ENCODE results near the gene DUS2.

DUS2 gene

DNA sequence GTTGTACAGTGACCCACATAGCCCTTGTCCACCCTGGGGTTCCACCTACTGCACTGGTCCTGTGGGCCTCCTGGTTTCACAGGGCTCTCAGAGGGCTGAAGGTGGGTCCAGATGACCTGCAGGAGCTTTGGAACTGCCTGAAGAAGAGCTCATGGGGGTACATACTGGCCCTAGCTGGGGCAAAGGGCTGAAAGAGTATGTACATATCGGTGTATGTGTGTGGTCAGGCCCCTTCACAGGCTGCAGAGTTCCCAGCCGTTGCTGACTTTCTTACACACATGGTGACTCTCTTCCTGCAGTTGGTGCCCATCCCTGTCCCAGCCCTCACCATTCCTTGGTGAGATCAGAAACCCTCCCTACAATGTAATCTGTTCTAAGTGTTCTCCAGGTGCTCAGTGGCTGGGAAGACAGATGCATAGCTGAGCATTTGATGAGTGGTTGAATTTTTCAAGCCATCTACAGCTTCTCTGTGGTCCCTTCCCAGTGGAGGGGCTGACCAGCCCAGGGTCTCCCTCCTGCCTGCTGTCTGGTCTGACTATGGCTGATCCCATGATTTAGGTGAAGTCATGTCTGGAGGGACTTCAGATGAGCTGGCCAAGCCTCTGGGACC, 59.6 kb downstream of the DUS2 start:
- DNase-seq (no peak), ATAC-seq (ENCODE audit: insufficient read depth, low read depth) (no peak)
- Histone ChIP-seq H4K20me1 (ENCODE audit: insufficient read depth, low read length) (peaks cover 14% of the 10 kb centered on the region; the same call in 1 of the 2 replicates), H3K4me1 (ENCODE audit: insufficient read depth, low read length) (peaks cover 48% of the 10 kb centered on the region), H3K4me2 (ENCODE audit: insufficient read depth, low read length) (no peak overlapping the region), H3K27ac (ENCODE audit: low read length) (peak overlapping the region; percentile 100; the same call in 1 of the 2 replicates), H2AFZ (ENCODE audit: low read depth, low read length) (no peak overlapping the region), H3K9me3 (ENCODE audit: insufficient read depth, low read length, severe bottlenecking) (no peaks in the 10 kb centered on the region), H3K27me3 (ENCODE audit: insufficient read depth, low read length, poor library complexity) (no peaks in the 10 kb centered on the region), H3K36me3 (ENCODE audit: insufficient read depth, low read length) (peaks cover 16% of the 10 kb centered on the region), H3K9ac (ENCODE audit: low read depth, low read length) (0 out of 2 replicates have a peak overlapping the region, but pooled peaks have one; percentile 8), H3K79me2 (ENCODE audit: insufficient read depth, low read length) (peaks cover 25% of the 10 kb centered on the region), H3K4me3 (ENCODE audit: low read depth in 1 of 2, low read length in 2 of 2) (no peak overlapping the region)
- no peak for TF ChIP-seq EZH2 (IDR thresholded peaks at IDR 0.05; ENCODE audit: borderline replicate concordance, low read depth, low read length, severe bottlenecking)
- TF ChIP-seq, protein P1, sequence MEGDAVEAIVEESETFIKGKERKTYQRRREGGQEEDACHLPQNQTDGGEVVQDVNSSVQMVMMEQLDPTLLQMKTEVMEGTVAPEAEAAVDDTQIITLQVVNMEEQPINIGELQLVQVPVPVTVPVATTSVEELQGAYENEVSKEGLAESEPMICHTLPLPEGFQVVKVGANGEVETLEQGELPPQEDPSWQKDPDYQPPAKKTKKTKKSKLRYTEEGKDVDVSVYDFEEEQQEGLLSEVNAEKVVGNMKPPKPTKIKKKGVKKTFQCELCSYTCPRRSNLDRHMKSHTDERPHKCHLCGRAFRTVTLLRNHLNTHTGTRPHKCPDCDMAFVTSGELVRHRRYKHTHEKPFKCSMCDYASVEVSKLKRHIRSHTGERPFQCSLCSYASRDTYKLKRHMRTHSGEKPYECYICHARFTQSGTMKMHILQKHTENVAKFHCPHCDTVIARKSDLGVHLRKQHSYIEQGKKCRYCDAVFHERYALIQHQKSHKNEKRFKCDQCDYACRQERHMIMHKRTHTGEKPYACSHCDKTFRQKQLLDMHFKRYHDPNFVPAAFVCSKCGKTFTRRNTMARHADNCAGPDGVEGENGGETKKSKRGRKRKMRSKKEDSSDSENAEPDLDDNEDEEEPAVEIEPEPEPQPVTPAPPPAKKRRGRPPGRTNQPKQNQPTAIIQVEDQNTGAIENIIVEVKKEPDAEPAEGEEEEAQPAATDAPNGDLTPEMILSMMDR (IDR thresholded peaks at IDR 0.05; ENCODE audit: borderline replicate concordance, extremely low read depth, low read length, poor library complexity, severe bottlenecking) = no peak

DNA sequence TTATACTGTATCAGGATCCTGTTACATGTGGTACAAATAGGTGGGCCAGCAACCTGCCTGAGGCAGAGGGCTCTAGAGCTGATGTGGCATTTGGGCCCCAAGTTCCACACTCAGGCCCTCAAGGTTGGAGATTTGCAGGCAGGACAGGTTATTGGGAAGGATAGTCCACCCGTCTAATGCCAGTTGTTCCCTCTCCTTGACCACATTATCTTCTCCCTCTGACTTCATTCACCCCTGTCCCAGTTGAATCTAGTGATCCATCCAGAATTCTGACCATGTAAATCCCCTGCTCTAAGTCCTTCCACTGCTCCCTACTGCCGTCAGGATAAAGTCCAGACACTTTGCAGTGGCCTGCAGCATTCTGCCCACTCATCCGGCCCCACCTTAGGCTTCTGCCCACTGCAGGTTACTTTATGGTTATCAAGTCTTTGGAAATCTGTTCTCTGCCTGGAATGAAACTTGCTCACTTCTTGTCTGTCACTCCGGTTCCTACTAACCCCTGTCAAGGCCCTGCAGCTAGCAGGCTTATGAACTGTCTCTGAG, 60.2 kb downstream of the DUS2 start:
- no peaks in the 10 kb centered on the region for H3K9me3 ChIP-seq (ENCODE audit: insufficient read depth, low read length, severe bottlenecking)
- ATAC-seq (ENCODE audit: insufficient read depth, low read depth) (no peak), DNase-seq (no peak)
- 0 out of 2 replicates have a peak overlapping the region, but pooled peaks have one; percentile 12 for H2AFZ ChIP-seq (ENCODE audit: low read depth, low read length)
- H3K4me1 ChIP-seq (ENCODE audit: insufficient read depth, low read length) = peaks cover 52% of the 10 kb centered on the region
- H4K20me1 ChIP-seq (ENCODE audit: insufficient read depth, low read length) = peaks cover 16% of the 10 kb centered on the region; the same call in 1 of the 2 replicates
- peak overlapping the region; percentile 97 for H3K9ac ChIP-seq (ENCODE audit: low read depth, low read length)
- no peak overlapping the region for H3K4me3 ChIP-seq (ENCODE audit: low read depth in 1 of 2, low read length in 2 of 2)
- peaks cover 29% of the 10 kb centered on the region for H3K79me2 ChIP-seq (ENCODE audit: insufficient read depth, low read length)
- peak overlapping the region; percentile 100 for H3K27ac ChIP-seq (ENCODE audit: low read length)
- TF ChIP-seq, protein P1 (IDR thresholded peaks at IDR 0.05; ENCODE audit: borderline replicate concordance, extremely low read depth, low read length, poor library complexity, severe bottlenecking) = no peak
- TF ChIP-seq EZH2 (IDR thresholded peaks at IDR 0.05; ENCODE audit: borderline replicate concordance, low read depth, low read length, severe bottlenecking) = no peak
- peaks cover 11% of the 10 kb centered on the region for H3K36me3 ChIP-seq (ENCODE audit: insufficient read depth, low read length)
- H3K27me3 ChIP-seq (ENCODE audit: insufficient read depth, low read length, poor library complexity) = no peaks in the 10 kb centered on the region
- H3K4me2 ChIP-seq (ENCODE audit: insufficient read depth, low read length) = no peak overlapping the region

DNA sequence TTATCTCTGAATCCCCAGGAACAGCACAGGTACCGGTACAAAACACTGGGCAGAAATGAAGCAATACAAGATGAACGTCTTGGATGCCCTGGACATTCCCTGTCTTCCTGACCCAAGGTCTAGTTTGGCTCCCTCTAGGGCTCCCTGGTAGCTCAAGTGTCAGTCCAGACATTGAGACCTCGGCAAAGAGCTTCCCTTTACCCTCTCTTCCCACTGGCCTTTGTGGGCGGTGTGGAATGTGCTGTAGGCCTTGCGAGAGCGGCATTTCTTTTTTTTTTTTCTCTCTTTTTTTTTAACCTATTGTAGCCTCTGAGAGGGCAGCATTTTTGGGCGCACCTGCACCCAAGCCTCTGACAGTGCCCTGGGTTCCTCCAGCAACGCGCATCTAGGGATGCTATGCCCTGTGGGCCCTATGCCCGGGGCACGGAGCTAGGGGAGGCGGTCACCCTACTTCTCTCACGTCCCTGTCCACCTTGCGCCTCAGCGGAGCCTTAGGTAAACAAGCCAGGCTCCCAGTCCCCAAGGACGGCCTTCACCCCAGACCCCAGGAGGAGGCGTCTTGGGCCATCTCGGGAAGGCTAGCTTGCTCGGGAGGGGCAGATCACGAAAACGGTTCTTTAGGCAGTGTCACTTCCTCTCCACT, 60.9 kb downstream of the DUS2 start:
- peak overlapping the region in 1 of 2 experiments; percentile 98; a peak in 2 of 4 replicates for H3K4me3 ChIP-seq (ENCODE audit: low read depth in 1 of 2, low read length in 2 of 2)
- peaks cover 5% of the 10 kb centered on the region; the same call in 1 of the 2 replicates for H3K36me3 ChIP-seq (ENCODE audit: insufficient read depth, low read length)
- H3K27me3 ChIP-seq (ENCODE audit: insufficient read depth, low read length, poor library complexity) = no peaks in the 10 kb centered on the region
- peak overlapping the region; percentile 96 for H3K4me2 ChIP-seq (ENCODE audit: insufficient read depth, low read length)
- TF ChIP-seq, protein P1 (IDR thresholded peaks at IDR 0.05; ENCODE audit: borderline replicate concordance, extremely low read depth, low read length, poor library complexity, severe bottlenecking) = no peak
- no peak for TF ChIP-seq EZH2 (IDR thresholded peaks at IDR 0.05; ENCODE audit: borderline replicate concordance, low read depth, low read length, severe bottlenecking)
- peak overlapping the region; percentile 100 for H3K27ac ChIP-seq (ENCODE audit: low read length)
- DNase-seq (no peak), ATAC-seq (ENCODE audit: insufficient read depth, low read depth) (no peak)
- no peaks in the 10 kb centered on the region for H3K9me3 ChIP-seq (ENCODE audit: insufficient read depth, low read length, severe bottlenecking)
- H4K20me1 ChIP-seq (ENCODE audit: insufficient read depth, low read length) = peaks cover 22% of the 10 kb centered on the region; the same call in 1 of the 2 replicates
- H2AFZ ChIP-seq (ENCODE audit: low read depth, low read length) = peak overlapping the region; percentile 100
- H3K79me2 ChIP-seq (ENCODE audit: insufficient read depth, low read length) = peaks cover 36% of the 10 kb centered on the region
- peaks cover 55% of the 10 kb centered on the region for H3K4me1 ChIP-seq (ENCODE audit: insufficient read depth, low read length)
- peak overlapping the region; percentile 97 for H3K9ac ChIP-seq (ENCODE audit: low read depth, low read length)
